A549 (cell line): Measurements from ENCODE around the gene OR2AE1. TPM values are rescaled to one million over a fixed set of nuclear protein-coding genes. Genes with fewer than 3 reads are reported as not detected.

Source experiments
- ATAC-seq, 2 experiments: fragments of 200-7000 bp in 1 of 2; fragments of >200 bp in 1 of 2; cut with Nextera tagmentation in 1 of 2; cut with Tn5 transposase in 1 of 2; 3 replicates each; pipeline versions ENCODE4 v1.8.0 to v1.9.1; 2018 to 2020; ENCODE audit warnings: mild to moderate bottlenecking in 1 of 2, moderate library complexity in 1 of 2
- CTCF ChIA-PET: fragments of 300-600 bp; sonication (Branson Sonifier 250); formaldehyde crosslinking; extraction: SDS; loops from one replicate; lab custom pipeline; 2021; ENCODE audit warnings: antibody characterized with exemption, inconsistent platforms; lab: Yijun Ruan, JAX
- POLR2A ChIA-PET: fragments of 350-600 bp; formaldehyde crosslinking; extraction: SDS; loops from one replicate; lab custom pipeline; 2021; ENCODE audit warnings: antibody characterized with exemption, inconsistent platforms; lab: Yijun Ruan, JAX
- DNase-seq, 2 experiments: peaks; one replicate each; pipeline versions ENCODE4 v3.0.0 to v3.0.0-alpha.2; 2011 to 2016; ENCODE audit warnings: low read depth in 1 of 2, low spot score in 1 of 2
- FAIRE-seq: peaks from 2 replicates; lab custom pipeline; 2011; peaks lifted over from hg19 to GRCh38; lab: Jason Lieb, UNC
- H3K27ac ChIP-seq, 2 experiments: fragments of >200 bp; sonication (Bioruptor Twin); formaldehyde crosslinking; 3 replicates each; pipeline ENCODE4 v1.5.1; 2016 to 2017
- H3K4me1 ChIP-seq: fragments of >200 bp; sonication (Bioruptor Twin); formaldehyde crosslinking; 3 replicates; pipeline ENCODE4 v1.6.1; 2016
- H3K4me2 ChIP-seq: fragments of >200 bp; sonication (Bioruptor Twin); formaldehyde crosslinking; 3 replicates; pipeline ENCODE4 v1.6.1; 2016
- H3K4me3 ChIP-seq: fragments of >200 bp; sonication (Bioruptor Twin); formaldehyde crosslinking; 3 replicates; pipeline ENCODE4 v1.5.1; 2016
- H3K9me3 ChIP-seq: fragments of >200 bp; sonication (Bioruptor Twin); formaldehyde crosslinking; 3 replicates; pipeline ENCODE4 v1.6.1; 2016
- BCL3 ChIP-seq: fragments of >200 bp; sonication (Bioruptor Twin); formaldehyde crosslinking; IDR thresholded peaks from 3 replicates; pipeline ENCODE4 v1.6.1; 2016
- E2F6 ChIP-seq: IDR thresholded peaks from 2 replicates; pipeline ENCODE4 v1.6.1; 2012; ENCODE audit warnings: low read depth, borderline replicate concordance
- ELK1 ChIP-seq: fragments of 150-350 bp; IDR thresholded peaks from 2 replicates; pipeline ENCODE4 v1.6.1; 2014; ENCODE audit warnings: low read depth, mild to moderate bottlenecking, low read length
- ESRRA ChIP-seq: fragments of 150-350 bp; IDR thresholded peaks from 2 replicates; pipeline ENCODE4 v1.6.1; 2014; ENCODE audit warnings: mild to moderate bottlenecking, low read length, borderline replicate concordance
- FOSL2 ChIP-seq, 2 experiments: fragments of 450-650 bp in 1 of 2; fragments of >200 bp in 1 of 2; sonication (Bioruptor Twin) in 1 of 2; formaldehyde crosslinking; IDR thresholded peaks; 2 replicates each; pipeline versions ENCODE4 v1.5.0 to v1.6.1; 2016 to 2020; ENCODE audit warnings: mild to moderate bottlenecking in 1 of 2, moderate library complexity in 1 of 2
- HES2 ChIP-seq: fragments of >200 bp; sonication (Bioruptor Twin); formaldehyde crosslinking; IDR thresholded peaks from 2 replicates; pipeline ENCODE4 v1.6.1; 2016
- HEYL ChIP-seq: fragments of 250-450 bp; sonication (Bioruptor Pico); IDR thresholded peaks from 2 replicates; pipeline ENCODE4 v1.8.0; 2021; ENCODE audit warnings: mild to moderate bottlenecking, moderate library complexity
- HMGXB4 ChIP-seq: fragments of 250-450 bp; sonication (Bioruptor Pico); IDR thresholded peaks from 2 replicates; pipeline ENCODE4 v1.5.0; 2021; ENCODE audit warnings: mild to moderate bottlenecking, moderate library complexity, borderline replicate concordance
- HOXA7 ChIP-seq: fragments of 250-450 bp; sonication (Bioruptor Pico); IDR thresholded peaks from 2 replicates; pipeline ENCODE4 v1.5.0; 2020; ENCODE audit warnings: mild to moderate bottlenecking, moderate library complexity
- HOXB5 ChIP-seq: fragments of 250-450 bp; sonication (Bioruptor Pico); IDR thresholded peaks from 2 replicates; pipeline ENCODE4 v1.5.0; 2020; ENCODE audit warnings: mild to moderate bottlenecking, moderate library complexity
- KDM1A ChIP-seq: fragments of 200-600 bp; sonication (generic); IDR thresholded peaks from 2 replicates; pipeline ENCODE4 v1.6.1; 2016; ENCODE audit warnings: low read depth, mild to moderate bottlenecking
- MAFK ChIP-seq: fragments of 450-650 bp; IDR thresholded peaks from 2 replicates; pipeline ENCODE4 v1.6.1; 2014; ENCODE audit not compliant: partially characterized antibody
- MAX ChIP-seq: IDR thresholded peaks from 2 replicates; pipeline ENCODE4 v1.6.1; 2012
- RAD21 ChIP-seq, 2 experiments: fragments of >200 bp in 1 of 2; sonication (Bioruptor Twin) in 1 of 2; formaldehyde crosslinking in 1 of 2; IDR thresholded peaks in 1 of 2; conservative IDR thresholded peaks in 1 of 2; 2 replicates in 1 of 2; 3 replicates in 1 of 2; pipeline ENCODE4 v1.6.1; 2012 to 2018; ENCODE audit warnings: inconsistent platforms in 1 of 2
- RCOR1 ChIP-seq: fragments of 150-350 bp; IDR thresholded peaks from 2 replicates; pipeline ENCODE4 v1.6.1; 2014; ENCODE audit warnings: antibody characterized with exemption, low read length, low read depth
- REST ChIP-seq: fragments of 200-600 bp; sonication (generic); IDR thresholded peaks from 2 replicates; pipeline ENCODE4 v1.6.1; 2016; ENCODE audit warnings: antibody characterized with exemption, mild to moderate bottlenecking, moderate library complexity
- RNF2 ChIP-seq: fragments of 200-600 bp; sonication (generic); IDR thresholded peaks from 2 replicates; pipeline ENCODE4 v1.6.1; 2016; ENCODE audit warnings: low read depth, mild to moderate bottlenecking, antibody characterized with exemption, moderate library complexity, borderline replicate concordance
- SREBF2 ChIP-seq: fragments of 450-650 bp; IDR thresholded peaks from 2 replicates; pipeline ENCODE4 v1.6.1; 2014; ENCODE audit warnings: mild to moderate bottlenecking, moderate library complexity
- WGBS: methylation state at CpG from one replicate; pipeline ENCODE4 v1.1.6; 2017; ENCODE audit errors: missing lambda C conversion rate; 5-methylcytosine and 5-hydroxymethylcytosine counted together
- polyA plus RNA-seq, 4 experiments: library from polyadenylated mRNA; depleted of rRNA in 3 of 4; stranded (reverse); fragments of >200 nt; fragmentation: RNase III in 1 of 4; extraction: RNeasy Plus Mini Kit Qiagen cat#74134 plus additional on column Dnase treatment in 1 of 4; gene quantifications; 2 replicates in 3 of 4; 3 replicates in 1 of 4; pipeline ENCODE4 v1.2.3, GENCODE V29; 2011 to 2017

The OR2AE1 gene
- polyA plus RNA-seq, 2 of the 4 experiments (the other 2 are of a cell fraction), result 0.09 TPM; not detected in 1

- CTCF ChIA-PET, result interaction anchor here (1.2 kb wide), 1 partner anchor 23 kb away, joined by 3 read pairs; no protein-coding TSS in a partner anchor
- DNase-seq, result no peak
- Histone ChIP-seq H3K27ac (no peak overlapping the region), H3K4me3 (no peak overlapping the region), H3K9me3 (no peaks in the 10 kb centered on the region), H3K4me1 (peaks cover 11% of the 10 kb centered on the region; the same call in 2 of the 3 replicates), H3K4me2 (no peak overlapping the region)
- TF ChIP-seq HOXB5 (CRISPR knock-in tag), result no peak
- no peak for TF ChIP-seq FOSL2 (IDR thresholded peaks at IDR 0.05)
- TF ChIP-seq FOSL2 (CRISPR knock-in tag; IDR thresholded peaks at IDR 0.05), result no peak
- TF ChIP-seq RNF2, result no peak
- no peak for TF ChIP-seq E2F6
- no peak for TF ChIP-seq ESRRA
- no peak for TF ChIP-seq MAFK
- no peak for TF ChIP-seq ELK1
- no peak for TF ChIP-seq HMGXB4 (CRISPR knock-in tag)
- TF ChIP-seq HOXA7 (CRISPR knock-in tag), result no peak
- no peak for TF ChIP-seq BCL3
- TF ChIP-seq RCOR1, result no peak
- TF ChIP-seq KDM1A, result no peak
- TF ChIP-seq REST, result no peak
- no peak for TF ChIP-seq HES2
- no peak for TF ChIP-seq HEYL (CRISPR knock-in tag)
- TF ChIP-seq RAD21 (conservative IDR thresholded peaks at IDR 0.05 in 1 of 2, IDR thresholded peaks at IDR 0.05 in 1 of 2), result no peak
- TF ChIP-seq SREBF2, result no peak
- no peak for TF ChIP-seq MAX
- no peak for ATAC-seq
- WGBS, result 27% methylated on average over 2 of the region's 2 CpGs
- FAIRE-seq, result no peak
- POLR2A ChIA-PET, result no interaction called here
These were observed 12.9 kb downstream of the OR2AE1 start for GRCh38 chr7:99863847-99864440.
